Vagina (tissue), 2 donors: ENCODE results near the gene KRTAP3-1.

Source experiments
- POLR2AphosphoS5 ChIP-seq, 2 donors: sonication (generic); formaldehyde crosslinking; IDR thresholded peaks; one replicate each; pipeline ENCODE4 v1.9.0; 2017; ENCODE audit warnings: antibody characterized with exemption in 2 of 2, mild to moderate bottlenecking in 2 of 2, low read depth in 1 of 2; ENCODE audit not compliant: insufficient read depth in 1 of 2
- TF ChIP-seq, protein P1 (sequence below), 3 experiments: fragments of 450-650 bp in 2 of 3; fragments of 200-600 bp in 1 of 3; sonication (generic) in 1 of 3; IDR thresholded peaks; one replicate each; pipeline ENCODE4 v1.5.1; 2017 to 2019; ENCODE audit warnings: antibody characterized with exemption in 3 of 3, mild to moderate bottlenecking in 2 of 3, moderate library complexity in 2 of 3

GRCh38 chr17:40993839-40994238 is 15.1 kb downstream of the KRTAP3-1 start, which contains the start of gene KRTAP3-3:
- TF ChIP-seq, protein P1, sequence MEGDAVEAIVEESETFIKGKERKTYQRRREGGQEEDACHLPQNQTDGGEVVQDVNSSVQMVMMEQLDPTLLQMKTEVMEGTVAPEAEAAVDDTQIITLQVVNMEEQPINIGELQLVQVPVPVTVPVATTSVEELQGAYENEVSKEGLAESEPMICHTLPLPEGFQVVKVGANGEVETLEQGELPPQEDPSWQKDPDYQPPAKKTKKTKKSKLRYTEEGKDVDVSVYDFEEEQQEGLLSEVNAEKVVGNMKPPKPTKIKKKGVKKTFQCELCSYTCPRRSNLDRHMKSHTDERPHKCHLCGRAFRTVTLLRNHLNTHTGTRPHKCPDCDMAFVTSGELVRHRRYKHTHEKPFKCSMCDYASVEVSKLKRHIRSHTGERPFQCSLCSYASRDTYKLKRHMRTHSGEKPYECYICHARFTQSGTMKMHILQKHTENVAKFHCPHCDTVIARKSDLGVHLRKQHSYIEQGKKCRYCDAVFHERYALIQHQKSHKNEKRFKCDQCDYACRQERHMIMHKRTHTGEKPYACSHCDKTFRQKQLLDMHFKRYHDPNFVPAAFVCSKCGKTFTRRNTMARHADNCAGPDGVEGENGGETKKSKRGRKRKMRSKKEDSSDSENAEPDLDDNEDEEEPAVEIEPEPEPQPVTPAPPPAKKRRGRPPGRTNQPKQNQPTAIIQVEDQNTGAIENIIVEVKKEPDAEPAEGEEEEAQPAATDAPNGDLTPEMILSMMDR (IDR thresholded peaks at IDR 0.05) = no peak
- no peak for TF ChIP-seq POLR2AphosphoS5 (IDR thresholded peaks at IDR 0.05; ENCODE audit: insufficient read depth in 1 of 2, low read depth in 1 of 2)
